Measurements from ENCODE around the gene C11orf97. TPM values are rescaled to one million over a fixed set of nuclear protein-coding genes. Genes with fewer than 3 reads are reported as not detected.

The C11orf97 gene
- total and polyA plus RNA-seq, 9 of the 15 experiments (the other 6 are each of a cell fraction or from before 2014, with no cell fraction given): not detected

DNA sequence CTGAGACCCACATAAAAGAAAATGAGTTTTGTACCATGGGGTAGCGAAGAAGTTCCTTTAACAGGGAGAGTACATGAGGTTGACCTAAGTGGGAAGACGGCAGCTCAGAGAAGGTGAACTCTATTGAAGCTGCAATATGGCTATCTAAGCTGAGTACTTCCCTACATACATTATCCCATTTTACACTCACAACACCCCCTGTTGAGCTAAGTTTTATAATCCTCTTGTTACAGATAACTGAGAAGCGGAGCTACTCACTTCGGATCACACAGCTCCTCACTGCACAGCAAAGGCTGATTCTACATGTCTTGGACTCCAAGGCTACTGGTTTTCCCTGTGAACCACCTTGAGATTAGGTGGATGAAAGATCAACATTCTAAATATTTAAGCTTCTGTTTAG lies 46.7 kb downstream of the C11orf97 start (continued):
- TF ChIP-seq, protein P1, sequence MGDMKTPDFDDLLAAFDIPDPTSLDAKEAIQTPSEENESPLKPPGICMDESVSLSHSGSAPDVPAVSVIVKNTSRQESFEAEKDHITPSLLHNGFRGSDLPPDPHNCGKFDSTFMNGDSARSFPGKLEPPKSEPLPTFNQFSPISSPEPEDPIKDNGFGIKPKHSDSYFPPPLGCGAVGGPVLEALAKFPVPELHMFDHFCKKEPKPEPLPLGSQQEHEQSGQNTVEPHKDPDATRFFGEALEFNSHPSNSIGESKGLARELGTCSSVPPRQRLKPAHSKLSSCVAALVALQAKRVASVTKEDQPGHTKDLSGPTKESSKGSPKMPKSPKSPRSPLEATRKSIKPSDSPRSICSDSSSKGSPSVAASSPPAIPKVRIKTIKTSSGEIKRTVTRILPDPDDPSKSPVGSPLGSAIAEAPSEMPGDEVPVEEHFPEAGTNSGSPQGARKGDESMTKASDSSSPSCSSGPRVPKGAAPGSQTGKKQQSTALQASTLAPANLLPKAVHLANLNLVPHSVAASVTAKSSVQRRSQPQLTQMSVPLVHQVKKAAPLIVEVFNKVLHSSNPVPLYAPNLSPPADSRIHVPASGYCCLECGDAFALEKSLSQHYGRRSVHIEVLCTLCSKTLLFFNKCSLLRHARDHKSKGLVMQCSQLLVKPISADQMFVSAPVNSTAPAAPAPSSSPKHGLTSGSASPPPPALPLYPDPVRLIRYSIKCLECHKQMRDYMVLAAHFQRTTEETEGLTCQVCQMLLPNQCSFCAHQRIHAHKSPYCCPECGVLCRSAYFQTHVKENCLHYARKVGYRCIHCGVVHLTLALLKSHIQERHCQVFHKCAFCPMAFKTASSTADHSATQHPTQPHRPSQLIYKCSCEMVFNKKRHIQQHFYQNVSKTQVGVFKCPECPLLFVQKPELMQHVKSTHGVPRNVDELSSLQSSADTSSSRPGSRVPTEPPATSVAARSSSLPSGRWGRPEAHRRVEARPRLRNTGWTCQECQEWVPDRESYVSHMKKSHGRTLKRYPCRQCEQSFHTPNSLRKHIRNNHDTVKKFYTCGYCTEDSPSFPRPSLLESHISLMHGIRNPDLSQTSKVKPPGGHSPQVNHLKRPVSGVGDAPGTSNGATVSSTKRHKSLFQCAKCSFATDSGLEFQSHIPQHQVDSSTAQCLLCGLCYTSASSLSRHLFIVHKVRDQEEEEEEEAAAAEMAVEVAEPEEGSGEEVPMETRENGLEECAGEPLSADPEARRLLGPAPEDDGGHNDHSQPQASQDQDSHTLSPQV (IDR thresholded peaks at IDR 0.05): peak; percentile 12; the same call in 1 of the 2 replicates
- TF ChIP-seq CC2D1A (IDR thresholded peaks at IDR 0.05) (no peak), PHB (CRISPR knock-in tag; IDR thresholded peaks at IDR 0.05) (no peak), CBFA2T3 (IDR thresholded peaks at IDR 0.05) (peak; percentile 27)

DNA sequence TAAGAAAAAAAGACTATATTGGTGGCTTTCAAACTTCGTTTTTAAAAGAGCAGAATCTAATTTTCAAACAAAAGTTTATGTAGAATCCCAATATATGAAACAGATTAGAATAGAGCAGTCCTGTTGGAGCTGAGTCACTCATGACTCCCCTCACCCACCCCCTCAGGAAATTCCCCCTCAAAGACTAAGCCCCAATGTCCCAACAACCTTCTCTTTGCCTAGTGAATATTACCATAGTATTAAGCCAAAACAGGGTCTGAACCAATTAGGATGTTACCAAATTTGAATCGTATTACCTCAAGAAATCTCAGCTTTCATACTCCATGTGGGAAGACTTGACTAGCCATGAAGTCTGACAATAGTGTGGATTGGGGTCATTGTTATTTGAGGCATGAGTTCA lies 47.1 kb downstream of the C11orf97 start:
- POLR2A ChIA-PET: interaction anchor here (0.6 to 1.6 kb wide), 3 partner anchors 12 to 544 kb away, joined by 3 to 5 read pairs (median 3); no protein-coding TSS in a partner anchor
- no peak overlapping the region for H3K9ac ChIP-seq (ENCODE audit: insufficient read depth in 1 of 2, low read depth in 2 of 2, low read length in 2 of 2)
- WGBS (ENCODE audit: insufficient coverage, low coverage, missing lambda C conversion rate): 29% methylated on average over 2 of the region's 2 CpGs
- no peak for TF ChIP-seq ARID3B (CRISPR knock-in tag; IDR thresholded peaks at IDR 0.05; ENCODE audit: borderline replicate concordance)
- TF ChIP-seq, protein P2, sequence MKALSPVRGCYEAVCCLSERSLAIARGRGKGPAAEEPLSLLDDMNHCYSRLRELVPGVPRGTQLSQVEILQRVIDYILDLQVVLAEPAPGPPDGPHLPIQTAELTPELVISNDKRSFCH (CRISPR knock-in tag; IDR thresholded peaks at IDR 0.05): no peak
- TF ChIP-seq, protein P2 (tag; IDR thresholded peaks at IDR 0.05): no peak
- no peak for TF ChIP-seq ZEB2 (IDR thresholded peaks at IDR 0.05)
- TF ChIP-seq, protein P3, sequence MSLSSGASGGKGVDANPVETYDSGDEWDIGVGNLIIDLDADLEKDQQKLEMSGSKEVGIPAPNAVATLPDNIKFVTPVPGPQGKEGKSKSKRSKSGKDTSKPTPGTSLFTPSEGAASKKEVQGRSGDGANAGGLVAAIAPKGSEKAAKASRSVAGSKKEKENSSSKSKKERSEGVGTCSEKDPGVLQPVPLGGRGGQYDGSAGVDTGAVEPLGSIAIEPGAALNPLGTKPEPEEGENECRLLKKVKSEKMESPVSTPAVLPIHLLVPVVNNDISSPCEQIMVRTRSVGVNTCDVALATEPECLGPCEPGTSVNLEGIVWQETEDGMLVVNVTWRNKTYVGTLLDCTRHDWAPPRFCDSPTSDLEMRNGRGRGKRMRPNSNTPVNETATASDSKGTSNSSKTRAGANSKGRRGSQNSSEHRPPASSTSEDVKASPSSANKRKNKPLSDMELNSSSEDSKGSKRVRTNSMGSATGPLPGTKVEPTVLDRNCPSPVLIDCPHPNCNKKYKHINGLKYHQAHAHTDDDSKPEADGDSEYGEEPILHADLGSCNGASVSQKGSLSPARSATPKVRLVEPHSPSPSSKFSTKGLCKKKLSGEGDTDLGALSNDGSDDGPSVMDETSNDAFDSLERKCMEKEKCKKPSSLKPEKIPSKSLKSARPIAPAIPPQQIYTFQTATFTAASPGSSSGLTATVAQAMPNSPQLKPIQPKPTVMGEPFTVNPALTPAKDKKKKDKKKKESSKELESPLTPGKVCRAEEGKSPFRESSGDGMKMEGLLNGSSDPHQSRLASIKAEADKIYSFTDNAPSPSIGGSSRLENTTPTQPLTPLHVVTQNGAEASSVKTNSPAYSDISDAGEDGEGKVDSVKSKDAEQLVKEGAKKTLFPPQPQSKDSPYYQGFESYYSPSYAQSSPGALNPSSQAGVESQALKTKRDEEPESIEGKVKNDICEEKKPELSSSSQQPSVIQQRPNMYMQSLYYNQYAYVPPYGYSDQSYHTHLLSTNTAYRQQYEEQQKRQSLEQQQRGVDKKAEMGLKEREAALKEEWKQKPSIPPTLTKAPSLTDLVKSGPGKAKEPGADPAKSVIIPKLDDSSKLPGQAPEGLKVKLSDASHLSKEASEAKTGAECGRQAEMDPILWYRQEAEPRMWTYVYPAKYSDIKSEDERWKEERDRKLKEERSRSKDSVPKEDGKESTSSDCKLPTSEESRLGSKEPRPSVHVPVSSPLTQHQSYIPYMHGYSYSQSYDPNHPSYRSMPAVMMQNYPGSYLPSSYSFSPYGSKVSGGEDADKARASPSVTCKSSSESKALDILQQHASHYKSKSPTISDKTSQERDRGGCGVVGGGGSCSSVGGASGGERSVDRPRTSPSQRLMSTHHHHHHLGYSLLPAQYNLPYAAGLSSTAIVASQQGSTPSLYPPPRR (CRISPR knock-in tag; IDR thresholded peaks at IDR 0.05; ENCODE audit: borderline replicate concordance): no peak
- TF ChIP-seq POLR3G (IDR thresholded peaks at IDR 0.05; ENCODE audit: extremely low read depth, insufficient read length, insufficient replicate concordance): no peak
- no peak for TF ChIP-seq ZNF134 (CRISPR knock-in tag; conservative IDR thresholded peaks at IDR 0.05)

More for the DNA sequence above, 47.1 kb downstream of the C11orf97 start:
- Histone ChIP-seq H4K20me1 (replicated peaks; ENCODE audit: control insufficient read depth, insufficient read depth, low read length) (no peaks in the 10 kb centered on the region), H3K4me2 (ENCODE audit: insufficient read depth, low read length) (no peak overlapping the region), H3K36me3 (ENCODE audit: control insufficient read depth, insufficient read depth, low read length) (no peaks in the 10 kb centered on the region), H3K9me1 (ENCODE audit: control insufficient read depth, insufficient read depth, low read length) (no peaks in the 10 kb centered on the region), H3K4me3 (no peak overlapping the region), H3K27me3 (ENCODE audit: control insufficient read depth in 2 of 2, insufficient read depth in 2 of 2, low read length in 2 of 2) (no peaks in the 10 kb centered on the region; a peak in 1 of 5 replicates), H3K4me1 (replicated peaks in 1 of 2; ENCODE audit: control insufficient read depth in 2 of 2, insufficient read depth in 2 of 2, low read length in 2 of 2) (peaks cover 0 to 28% of the 10 kb centered on the region in 2 experiments; a peak in 4 of 5 replicates), H3K79me2 (ENCODE audit: control insufficient read depth, insufficient read depth, low read length) (no peaks in the 10 kb centered on the region), H3K9me3 (replicated peaks; ENCODE audit: control insufficient read depth, insufficient read depth, low read depth, low read length) (no peaks in the 10 kb centered on the region), H2AFZ (ENCODE audit: low read depth, low read length) (0 out of 2 replicates have a peak overlapping the region, but pooled peaks have one; percentile 67), H3K27ac (ENCODE audit: extremely low read depth, low read depth, low read length) (no peak overlapping the region; the same call in 2 of the 3 replicates)
- FAIRE-seq (no peak), DNase-seq (ENCODE audit: extremely low read depth in 1 of 4, low spot score in 3 of 4) (no peak), ATAC-seq (no peak)
- in situ Hi-C loops (cut with MboI) (no loop called here), intact Hi-C loops (cut with micrococcal nuclease) (no loop called here)
- CTCF ChIA-PET (ENCODE audit: low intra/inter-chr PET ratio): no interaction called here
- BruUV-seq (replicated peaks): no TSS peak
